ENCODE measurements around the gene CASQ2. TPM values are rescaled to one million over a fixed set of nuclear protein-coding genes. Genes with fewer than 3 reads are reported as not detected.

CASQ2 gene
- total and polyA plus RNA-seq, 2 of the 4 experiments (the other 2 are of a cell fraction): not detected

- WGBS, 2 experiments (ENCODE audit: extremely low coverage in 2 of 2, insufficient read length in 1 of 2): no CpG with 5 or more reads among the region's 5 CpGs
- H3K9me1 ChIP-seq (ENCODE audit: insufficient read depth, low read length): no peaks in the 10 kb centered on the region
- H3K18ac ChIP-seq (ENCODE audit: low read depth, low read length): no peak overlapping the region
- H4K20me1 ChIP-seq (ENCODE audit: insufficient read depth, low read length): no peaks in the 10 kb centered on the region
- no peak overlapping the region for H2BK120ac ChIP-seq (ENCODE audit: low read depth, low read length)
- no peak overlapping the region for H2BK15ac ChIP-seq (ENCODE audit: low read depth, low read length)
- no peak overlapping the region for H3K4me3 ChIP-seq (ENCODE audit: insufficient read depth, low read depth, low read length)
- in situ Hi-C loops (cut with MboI; ENCODE audit: low sequenced_read_pairs): no loop called here
- H3K36me3 ChIP-seq (ENCODE audit: control insufficient read depth, insufficient read depth, low read length): no peaks in the 10 kb centered on the region
- H3K4ac ChIP-seq (ENCODE audit: low read depth, low read length): no peak overlapping the region
- no peak overlapping the region for H3K14ac ChIP-seq (replicated peaks; ENCODE audit: low read depth, low read length)
- no peak for TF ChIP-seq MAFK (IDR thresholded peaks at IDR 0.05; ENCODE audit: low read depth, low read length)
- TF ChIP-seq CEBPB (IDR thresholded peaks at IDR 0.05; ENCODE audit: low read depth, low read length): no peak
- TF ChIP-seq MAZ (IDR thresholded peaks at IDR 0.05; ENCODE audit: borderline replicate concordance, low read depth, low read length): no peak
- no peak for TF ChIP-seq CTCF (conservative IDR thresholded peaks at IDR 0.05; ENCODE audit: low read depth, low read length)
- no peak for TF ChIP-seq CHD1 (IDR thresholded peaks at IDR 0.05; ENCODE audit: low read depth, low read length)
- H2AK9ac ChIP-seq (replicated peaks; ENCODE audit: low read depth, low read length, poor library complexity): no peak overlapping the region
- H4K8ac ChIP-seq (ENCODE audit: low read depth in 2 of 2, low read length in 2 of 2): no peak overlapping the region
- BruUV-seq (replicated peaks): no TSS peak
- intact Hi-C loops (cut with micrococcal nuclease): no loop called here
- no peak overlapping the region for H2BK5ac ChIP-seq (ENCODE audit: low read depth, low read length, poor library complexity, severe bottlenecking)
- POLR2A ChIA-PET (ENCODE audit: unreplicated experiment): no interaction called here
- H2AK5ac ChIP-seq (ENCODE audit: low read depth, low read length): no peak overlapping the region
- no peaks in the 10 kb centered on the region for H3K4me1 ChIP-seq (ENCODE audit: control insufficient read depth, insufficient read depth, low read length)
- H2AFZ ChIP-seq (replicated peaks; ENCODE audit: low read length, poor library complexity): no peak overlapping the region
- dilution Hi-C loops (cut with HindIII; ENCODE audit: low sequenced_read_pairs, unreplicated experiment): no loop called here
- no peak overlapping the region for H4K5ac ChIP-seq (ENCODE audit: low read depth, low read length)
- no peak overlapping the region for H2BK20ac ChIP-seq (ENCODE audit: low read depth, low read length)
- no peak overlapping the region for H3K56ac ChIP-seq (ENCODE audit: extremely low read depth, insufficient read depth, low read length)
- ATAC-seq (ENCODE audit: low read depth) (no peak), DNase-seq (no peak)
- no peaks in the 10 kb centered on the region for H3K9me3 ChIP-seq (ENCODE audit: control insufficient read depth, insufficient read depth, low read length)
- H3K27me3 ChIP-seq (ENCODE audit: control insufficient read depth, insufficient read depth, low read length): peaks cover 44% of the 10 kb centered on the region
- H3K79me1 ChIP-seq (ENCODE audit: low read depth in 1 of 2, low read length in 2 of 2): no peaks in the 10 kb centered on the region
- H3K23ac ChIP-seq (ENCODE audit: low read depth, low read length): no peak overlapping the region
- no peak overlapping the region for H4K91ac ChIP-seq (ENCODE audit: insufficient read depth, low read depth, low read length)
- H3K4me2 ChIP-seq (ENCODE audit: low read depth, low read length): no peak overlapping the region
- no peak overlapping the region for H3K9ac ChIP-seq (ENCODE audit: low read depth, low read length)
- no peak overlapping the region for H3K27ac ChIP-seq (ENCODE audit: insufficient read depth, low read length)
- CTCF ChIA-PET: no interaction called here
These were observed 54.6 kb downstream of the CASQ2 start for GRCh38 chr1:115713906-115714305.

All from IMR-90 (cell line).